Gastrocnemius medialis (tissue), 4 donors: ENCODE measurements around the gene WNK2.

ENCODE experiments used
- POLR2A ChIP-seq, 2 donors: fragments of 450-650 bp; IDR thresholded peaks; one replicate each; pipeline ENCODE4 v1.6.1; 2017; ENCODE audit warnings: antibody characterized with exemption in 2 of 2, mild to moderate bottlenecking in 2 of 2, moderate library complexity in 2 of 2
- TF ChIP-seq, protein P1 (sequence below), 5 experiments: fragments of 450-650 bp in 3 of 5; fragments of 200-600 bp in 2 of 5; sonication (generic) in 2 of 5; IDR thresholded peaks in 4 of 5; conservative IDR thresholded peaks in 1 of 5; 1 replicate in 4 of 5; 2 replicates in 1 of 5; pipeline ENCODE4 v1.5.1; 2016 to 2019; ENCODE audit warnings: antibody characterized with exemption in 5 of 5, mild to moderate bottlenecking in 3 of 5, moderate library complexity in 3 of 5

DNA sequence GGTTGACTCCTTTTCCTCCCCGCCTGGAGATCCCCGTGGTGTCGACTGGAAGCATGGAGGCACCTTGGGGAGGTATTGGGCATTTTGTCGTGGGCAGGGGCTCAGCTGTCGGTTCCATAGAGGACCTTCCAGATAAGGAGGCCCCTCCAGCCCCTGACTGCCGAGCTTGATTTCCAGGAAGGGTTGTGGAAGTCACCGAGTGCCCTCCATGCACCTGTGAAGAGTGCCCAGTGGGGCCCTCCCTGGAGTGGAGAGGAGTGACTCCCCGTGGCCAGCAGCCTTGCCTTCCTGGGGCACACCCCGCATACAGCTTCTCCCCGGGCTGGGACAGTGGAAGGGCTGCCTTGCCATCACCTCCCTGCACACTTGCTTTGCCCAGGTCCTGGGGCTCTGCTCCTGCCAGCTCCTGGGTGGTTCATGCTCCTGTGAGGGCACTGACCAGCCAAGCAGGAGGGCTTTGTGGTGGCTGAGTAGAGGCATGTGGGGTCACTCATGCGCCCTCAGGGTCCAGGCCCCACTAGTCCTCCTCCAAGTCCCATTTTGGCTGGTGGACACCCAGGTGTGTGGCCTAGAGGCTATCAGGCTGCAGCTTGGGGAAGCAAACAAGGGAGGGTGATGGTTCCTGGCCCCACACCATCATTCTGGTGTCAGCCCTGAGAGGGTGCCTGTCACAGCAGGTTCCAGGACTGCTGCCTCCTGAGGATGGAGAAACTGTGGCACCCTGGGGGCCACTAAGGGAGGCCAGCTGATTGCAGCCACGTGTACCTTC is 133.0 kb downstream of the WNK2 start:
- TF ChIP-seq, protein P1, sequence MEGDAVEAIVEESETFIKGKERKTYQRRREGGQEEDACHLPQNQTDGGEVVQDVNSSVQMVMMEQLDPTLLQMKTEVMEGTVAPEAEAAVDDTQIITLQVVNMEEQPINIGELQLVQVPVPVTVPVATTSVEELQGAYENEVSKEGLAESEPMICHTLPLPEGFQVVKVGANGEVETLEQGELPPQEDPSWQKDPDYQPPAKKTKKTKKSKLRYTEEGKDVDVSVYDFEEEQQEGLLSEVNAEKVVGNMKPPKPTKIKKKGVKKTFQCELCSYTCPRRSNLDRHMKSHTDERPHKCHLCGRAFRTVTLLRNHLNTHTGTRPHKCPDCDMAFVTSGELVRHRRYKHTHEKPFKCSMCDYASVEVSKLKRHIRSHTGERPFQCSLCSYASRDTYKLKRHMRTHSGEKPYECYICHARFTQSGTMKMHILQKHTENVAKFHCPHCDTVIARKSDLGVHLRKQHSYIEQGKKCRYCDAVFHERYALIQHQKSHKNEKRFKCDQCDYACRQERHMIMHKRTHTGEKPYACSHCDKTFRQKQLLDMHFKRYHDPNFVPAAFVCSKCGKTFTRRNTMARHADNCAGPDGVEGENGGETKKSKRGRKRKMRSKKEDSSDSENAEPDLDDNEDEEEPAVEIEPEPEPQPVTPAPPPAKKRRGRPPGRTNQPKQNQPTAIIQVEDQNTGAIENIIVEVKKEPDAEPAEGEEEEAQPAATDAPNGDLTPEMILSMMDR (IDR thresholded peaks at IDR 0.05 in 4 of 5, conservative IDR thresholded peaks at IDR 0.05 in 1 of 5), result no peak
- no peak for TF ChIP-seq POLR2A (IDR thresholded peaks at IDR 0.05)
